Tongue (tissue), 2 donors: ENCODE measurements around the gene TMEM209. TPM values are rescaled to one million over a fixed set of nuclear protein-coding genes. Genes with fewer than 3 reads are reported as not detected.
"Not testable (repeated sequence)": the region's sequence is repeated elsewhere in the genome, so short reads cannot be mapped to it uniquely, and the experiment has no call there.

Experiments
- DNase-seq: peaks from one replicate; pipeline ENCODE4 v3.0.0-alpha.2; 2015
- total RNA-seq: library from RNA; depleted of rRNA; stranded (reverse); fragments of >200 nt; gene quantifications from one replicate; pipeline ENCODE4 v1.2.3, GENCODE V29; 2014

Gene TMEM209
- total RNA-seq, 1 donor from 2014 or later = 10.3 TPM

DNA sequence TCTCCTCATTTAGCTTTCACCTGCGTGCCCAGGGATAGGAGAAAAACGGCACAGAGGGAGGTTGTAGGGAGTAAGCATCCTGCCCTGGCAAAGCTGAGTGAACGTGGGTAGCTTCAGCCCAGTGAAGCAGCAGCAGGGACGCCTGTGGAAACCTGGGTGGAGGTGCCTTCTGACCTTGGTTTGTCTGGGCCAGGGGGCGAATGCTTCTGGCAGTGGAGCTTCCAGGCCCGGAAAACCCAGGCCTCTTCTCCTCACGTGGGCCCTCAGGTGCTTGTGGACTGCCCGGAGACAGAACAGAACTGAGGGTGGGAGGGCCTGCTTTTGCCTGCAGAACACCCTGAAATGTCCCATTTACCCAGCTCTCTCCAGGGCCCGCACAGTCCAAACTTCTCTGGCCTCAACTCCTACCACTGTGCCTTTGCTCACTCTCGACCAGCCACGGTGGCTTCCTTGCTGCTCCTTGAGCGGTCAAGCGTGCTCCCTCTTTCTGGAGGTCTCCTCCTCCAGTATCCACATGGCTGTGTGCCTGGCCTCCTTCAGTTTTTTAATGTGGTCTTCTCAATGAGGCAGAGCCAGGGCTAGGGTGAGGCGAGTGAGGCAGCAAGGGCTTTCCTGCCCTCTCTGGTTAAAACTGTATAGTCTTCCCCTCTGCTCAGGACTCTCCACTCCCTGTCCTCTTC is 62.4 kb downstream of the TMEM209 start:
- DNase-seq = no peak

DNA sequence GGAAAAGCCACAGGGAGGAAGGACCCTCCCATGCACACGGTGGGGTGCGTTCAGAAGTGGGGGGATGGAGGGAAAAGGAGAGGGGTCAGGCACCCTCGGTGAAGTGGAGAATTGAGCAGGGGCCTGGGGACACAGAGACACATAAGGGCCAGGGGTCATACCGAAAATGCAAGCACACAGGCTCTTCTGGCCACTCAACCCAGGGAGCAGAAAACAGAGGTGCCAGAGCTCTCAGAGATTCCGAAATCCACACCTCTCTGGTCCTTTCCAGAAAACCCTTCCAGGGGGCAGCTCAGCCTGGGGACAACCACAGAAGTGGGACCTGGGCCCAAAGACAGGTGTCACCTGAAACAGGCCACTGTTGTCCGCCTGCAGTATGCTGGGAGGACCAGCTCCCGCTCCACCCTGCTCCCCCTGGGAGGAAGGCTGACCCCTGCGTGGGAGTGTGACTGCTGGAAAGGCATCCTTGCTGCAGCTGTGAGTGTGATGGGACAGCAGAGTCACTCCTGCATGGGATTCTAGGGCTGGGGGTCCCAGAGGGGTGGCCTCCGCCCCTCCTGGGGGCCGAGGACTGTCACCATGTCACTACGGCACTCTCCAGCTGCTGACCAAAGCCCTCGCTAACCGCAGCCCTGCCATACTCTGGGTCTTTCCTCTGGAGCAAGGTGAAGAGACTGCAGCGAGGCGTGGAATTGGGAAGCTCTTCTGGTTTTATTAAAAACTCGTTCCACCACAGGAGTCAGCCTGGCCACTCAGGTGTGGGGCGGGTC is 63.1 kb downstream of the TMEM209 start:
- DNase-seq = no peak

DNA sequence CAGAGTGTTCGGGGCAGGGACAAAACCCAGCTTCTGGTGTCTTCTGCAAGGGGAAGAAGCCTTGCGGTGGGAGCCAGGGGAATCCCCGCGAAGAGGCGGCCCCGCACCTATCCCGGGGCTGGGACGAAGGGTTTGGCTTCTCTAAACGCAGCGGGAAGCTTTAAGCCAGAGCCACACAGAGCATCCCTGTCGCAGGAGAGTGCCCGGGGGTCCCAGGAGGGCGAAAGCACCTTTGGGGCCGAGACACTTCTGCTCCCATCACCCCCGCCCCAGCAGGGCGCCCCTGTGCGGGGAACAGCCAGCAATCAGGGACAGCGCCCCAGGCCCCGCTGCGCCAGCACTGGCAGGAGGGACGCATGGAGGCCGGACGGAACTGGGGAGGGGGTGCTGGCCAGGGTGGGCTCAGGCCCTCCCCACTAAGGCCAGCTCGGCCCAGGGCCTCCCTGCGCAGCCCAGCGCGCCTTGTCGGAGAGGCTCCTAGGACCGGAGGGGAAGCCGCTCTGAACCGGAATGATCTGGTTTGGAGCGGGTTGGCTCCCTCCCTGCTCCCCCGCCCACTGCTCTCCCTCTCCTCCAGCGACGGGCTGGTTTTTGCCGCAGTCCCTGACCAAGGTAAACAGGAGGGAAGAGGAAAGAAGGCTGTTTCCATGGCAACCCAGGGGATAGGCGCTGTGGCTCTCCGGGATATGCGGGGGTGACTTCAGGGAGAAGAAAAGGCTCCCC is 63.9 kb downstream of the TMEM209 start:
- peak; percentile 94 for DNase-seq

DNA sequence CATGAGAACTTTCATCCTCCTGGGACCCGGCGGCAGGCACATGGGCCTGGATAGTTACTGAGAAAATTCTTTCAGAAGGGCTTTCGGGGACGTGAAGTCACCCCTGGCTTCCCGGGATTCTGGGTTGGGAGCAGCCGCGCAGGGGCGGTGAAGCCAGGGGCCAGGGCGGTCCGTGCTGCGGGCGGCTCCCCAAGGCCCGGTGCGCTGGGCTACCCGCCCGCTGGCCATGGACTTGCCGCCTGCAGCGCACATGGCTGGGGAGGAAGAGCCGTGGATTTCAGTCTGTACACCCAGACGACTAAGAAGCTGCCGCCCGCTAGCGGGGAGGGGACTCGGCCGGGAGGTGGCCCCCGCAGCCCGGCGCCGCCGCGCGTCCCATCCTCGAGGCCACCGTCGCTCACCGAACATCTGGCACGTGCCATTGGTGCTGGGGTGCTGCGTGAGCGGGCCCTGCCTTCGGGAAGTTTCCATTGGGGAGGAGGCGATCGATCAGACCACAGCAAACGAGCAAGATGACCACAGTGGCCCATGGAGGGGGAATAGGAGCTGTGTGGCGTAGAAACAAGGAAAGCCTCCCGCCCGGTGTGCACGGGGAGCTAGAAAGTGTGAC is 64.5 kb downstream of the TMEM209 start:
- DNase-seq = no peak

DNA sequence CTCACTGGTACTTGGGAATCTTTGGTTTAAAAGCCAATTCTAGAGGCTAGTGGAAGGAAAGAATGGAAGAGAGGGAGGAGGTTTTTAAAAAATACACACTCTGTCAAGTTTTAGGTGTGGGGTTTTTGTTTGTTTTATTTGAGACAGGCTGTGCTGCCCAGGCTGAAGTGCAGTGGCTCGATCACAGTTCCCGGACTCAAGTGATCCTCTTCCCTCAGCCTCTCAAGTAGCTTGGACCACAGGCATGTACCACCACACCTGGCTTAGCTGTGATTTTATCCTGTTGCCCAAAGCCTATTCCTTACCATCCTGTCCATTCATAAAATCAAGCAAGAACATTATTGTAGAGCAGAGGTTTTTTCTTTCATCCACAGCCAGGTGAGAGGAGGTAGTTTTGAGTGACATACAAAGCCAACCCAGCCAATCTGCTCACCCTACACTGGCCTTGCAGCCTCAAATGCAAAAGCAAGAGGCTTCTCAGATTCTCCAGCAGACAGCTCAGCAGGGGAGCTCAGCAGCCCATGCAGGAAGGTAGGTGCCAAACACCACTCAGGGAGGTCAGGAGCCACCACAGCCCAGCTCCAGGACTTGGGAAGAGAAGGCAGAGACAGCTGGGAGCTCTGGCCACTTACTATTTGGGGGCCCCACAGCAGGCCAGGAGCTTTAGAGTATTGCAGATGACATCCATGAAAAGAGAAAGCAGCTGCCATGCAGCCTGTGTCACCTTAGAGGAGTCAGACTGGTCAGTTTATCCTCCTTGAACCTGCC is 65.8 kb downstream of the TMEM209 start:
- peak; percentile 60 for DNase-seq

DNA sequence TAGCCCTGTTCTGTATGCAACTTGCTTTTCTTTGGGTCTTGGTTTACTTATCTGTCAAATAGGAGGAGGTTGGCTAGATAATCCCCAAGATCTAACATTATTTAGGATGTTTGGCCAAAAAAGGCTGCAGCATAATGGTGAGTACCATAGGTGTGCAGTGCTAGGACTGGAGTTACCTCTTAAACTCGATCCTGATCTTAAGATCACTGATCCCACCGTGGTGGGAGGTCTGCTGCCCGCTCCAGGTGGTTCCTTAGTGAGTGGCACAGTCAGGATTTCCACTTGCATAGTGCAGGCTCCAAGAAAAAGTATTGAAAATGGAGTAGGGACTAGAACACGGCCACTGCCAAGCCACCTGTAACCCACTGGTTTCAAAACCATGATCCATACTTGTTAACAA is 68.0 kb downstream of the TMEM209 start:
- DNase-seq = no peak

DNA sequence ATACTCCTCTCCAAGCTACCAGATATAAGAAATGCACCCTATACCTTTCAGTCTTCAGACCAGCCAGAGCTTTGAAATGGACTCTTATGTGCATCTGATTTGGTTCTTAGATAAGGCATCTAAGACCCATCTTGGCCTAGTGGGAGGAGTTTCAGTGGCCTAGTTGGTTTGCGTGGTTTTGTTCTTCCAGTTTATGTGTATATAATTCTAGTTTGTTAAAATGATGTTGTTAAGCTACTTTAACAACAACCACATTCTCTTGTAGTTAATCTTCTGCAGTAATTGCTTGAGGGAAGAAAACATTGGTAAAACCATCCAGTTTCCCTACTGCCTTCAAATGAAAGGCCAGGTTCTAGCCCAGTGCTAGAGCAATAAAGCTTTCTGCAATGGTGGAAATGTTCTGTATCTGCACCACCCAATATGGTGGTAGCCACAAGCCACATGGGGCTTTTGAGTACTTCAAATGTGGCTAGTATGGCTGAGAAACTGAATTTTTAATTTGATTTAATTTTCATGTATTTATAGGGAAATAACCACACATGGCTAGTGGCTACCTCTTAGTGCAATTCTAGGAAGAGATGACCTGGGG is 68.5 kb downstream of the TMEM209 start:
- no peak for DNase-seq

DNA sequence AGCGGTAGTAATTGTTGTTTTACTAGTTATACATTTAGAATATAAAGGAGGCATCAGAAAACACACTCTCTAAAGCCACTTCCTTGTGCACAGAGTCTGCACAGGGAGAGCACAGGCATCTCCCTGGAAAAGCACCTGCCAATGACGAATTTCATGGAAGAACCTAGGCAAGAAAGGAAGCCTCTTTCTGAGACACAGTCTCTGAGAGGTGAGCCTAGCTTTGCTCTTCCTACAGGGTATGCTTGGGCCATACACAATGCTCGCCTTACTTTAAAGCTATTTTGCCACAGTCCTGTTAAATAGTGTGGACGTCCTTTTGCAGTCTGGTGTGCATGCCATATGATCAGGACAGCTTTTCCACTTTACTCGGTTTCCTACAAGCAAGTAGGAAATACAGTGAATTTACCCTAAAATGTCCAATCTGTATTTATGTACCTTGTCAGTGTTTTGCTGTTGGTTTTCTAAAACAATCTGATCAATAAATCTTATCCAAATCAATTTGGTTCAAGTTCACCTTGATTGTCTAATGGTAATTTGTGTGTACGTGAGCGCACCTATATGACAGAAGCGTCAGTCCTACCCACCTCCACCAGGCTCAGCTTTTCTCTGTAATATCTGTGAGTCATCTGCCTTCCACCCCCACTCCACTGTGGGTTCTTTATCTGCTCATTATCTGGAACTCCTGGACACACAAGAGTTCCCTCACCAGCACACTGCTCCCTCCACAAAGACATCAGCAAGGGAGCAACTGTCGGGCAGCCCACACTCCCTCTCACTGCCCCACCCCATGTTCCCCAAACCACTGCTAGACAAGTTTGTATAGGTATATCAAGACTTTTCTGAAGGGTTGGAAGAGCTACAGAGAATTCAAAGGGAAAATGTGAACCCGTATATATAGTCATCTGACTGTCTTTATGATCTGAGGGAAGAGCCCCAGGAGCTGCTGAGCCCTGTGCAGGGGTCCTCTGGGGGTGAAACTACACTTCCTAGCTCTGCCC is 69.7 kb downstream of the TMEM209 start:
- DNase-seq = no peak

DNA sequence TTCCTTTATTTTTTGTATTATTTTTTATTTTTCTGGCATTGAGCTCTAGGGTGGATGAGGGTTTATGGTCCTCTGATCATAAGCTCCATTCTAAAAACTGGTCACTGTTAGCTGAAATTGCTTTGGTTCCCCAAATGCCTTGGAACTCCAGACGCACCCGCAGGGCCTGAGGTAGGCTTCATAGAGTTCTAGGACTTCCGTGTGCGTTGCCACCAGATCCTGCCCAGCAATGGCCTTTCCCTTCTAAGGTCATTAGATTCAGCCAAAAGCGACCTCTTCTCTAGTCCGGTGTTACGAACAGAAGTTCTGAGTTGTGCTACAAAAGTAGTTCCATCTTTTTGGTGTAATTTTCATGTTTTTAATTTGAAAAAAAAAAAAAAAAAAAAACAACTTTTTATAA is 70.5 kb downstream of the TMEM209 start:
- no peak for DNase-seq

DNA sequence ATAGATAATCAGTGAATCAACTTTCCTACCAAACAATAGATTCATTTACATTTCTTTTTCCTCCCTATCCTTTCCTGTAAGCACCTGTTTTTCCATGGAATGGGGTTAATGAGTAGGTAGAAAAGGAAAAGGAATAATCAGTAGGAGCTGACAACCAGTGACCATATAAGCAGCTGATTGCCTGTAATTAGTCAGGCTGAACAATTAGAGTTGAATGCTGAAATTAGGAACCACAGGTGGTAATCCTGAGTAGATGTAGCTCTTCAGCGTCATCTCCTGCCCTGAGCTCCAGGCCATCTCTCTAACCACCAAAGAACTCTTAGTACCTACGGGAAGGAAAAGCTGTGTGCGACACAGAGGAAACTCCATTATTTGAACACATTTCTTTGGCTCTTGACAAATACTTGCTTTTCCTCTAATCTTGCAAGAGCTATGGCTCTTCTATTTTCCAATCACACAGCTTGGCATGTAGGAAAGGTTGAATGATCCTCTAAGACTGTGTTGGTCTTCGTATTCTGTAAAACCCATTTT is 71.0 kb downstream of the TMEM209 start:
- DNase-seq = no peak

DNA sequence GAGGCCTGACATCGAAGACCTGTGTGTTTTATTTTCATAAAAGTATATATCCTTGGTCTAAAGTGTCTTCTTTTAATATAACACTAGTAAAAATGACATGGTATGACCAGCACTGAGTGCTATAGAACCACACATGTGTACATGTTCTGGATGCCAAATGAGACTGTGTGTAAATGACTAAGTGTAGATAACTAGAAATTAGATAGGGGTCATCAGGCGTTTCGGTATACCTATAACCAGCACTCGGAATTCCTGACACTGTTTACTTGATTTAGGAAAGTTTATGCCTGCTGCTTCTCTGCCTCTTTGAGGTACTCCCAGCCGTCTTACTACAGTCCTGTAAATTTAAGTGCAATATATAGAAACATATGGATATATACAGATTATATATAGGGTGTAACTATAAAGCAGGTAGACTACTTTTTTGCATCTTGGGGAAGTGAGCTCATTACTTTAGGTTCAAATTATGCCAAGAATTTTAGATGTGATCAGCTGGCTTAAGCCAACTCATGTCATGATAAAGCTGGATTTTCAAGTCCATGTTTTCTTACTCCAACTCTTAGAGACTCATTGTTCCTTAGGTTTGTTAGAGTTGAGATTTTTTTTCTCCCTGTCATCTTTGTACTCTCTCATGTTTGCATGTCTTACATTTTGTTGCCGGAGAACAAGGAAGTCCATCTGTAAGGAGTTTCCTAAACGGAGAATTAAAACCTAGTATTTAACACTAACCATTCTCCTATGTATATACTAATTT is 72.0 kb downstream of the TMEM209 start:
- no peak for DNase-seq

DNA sequence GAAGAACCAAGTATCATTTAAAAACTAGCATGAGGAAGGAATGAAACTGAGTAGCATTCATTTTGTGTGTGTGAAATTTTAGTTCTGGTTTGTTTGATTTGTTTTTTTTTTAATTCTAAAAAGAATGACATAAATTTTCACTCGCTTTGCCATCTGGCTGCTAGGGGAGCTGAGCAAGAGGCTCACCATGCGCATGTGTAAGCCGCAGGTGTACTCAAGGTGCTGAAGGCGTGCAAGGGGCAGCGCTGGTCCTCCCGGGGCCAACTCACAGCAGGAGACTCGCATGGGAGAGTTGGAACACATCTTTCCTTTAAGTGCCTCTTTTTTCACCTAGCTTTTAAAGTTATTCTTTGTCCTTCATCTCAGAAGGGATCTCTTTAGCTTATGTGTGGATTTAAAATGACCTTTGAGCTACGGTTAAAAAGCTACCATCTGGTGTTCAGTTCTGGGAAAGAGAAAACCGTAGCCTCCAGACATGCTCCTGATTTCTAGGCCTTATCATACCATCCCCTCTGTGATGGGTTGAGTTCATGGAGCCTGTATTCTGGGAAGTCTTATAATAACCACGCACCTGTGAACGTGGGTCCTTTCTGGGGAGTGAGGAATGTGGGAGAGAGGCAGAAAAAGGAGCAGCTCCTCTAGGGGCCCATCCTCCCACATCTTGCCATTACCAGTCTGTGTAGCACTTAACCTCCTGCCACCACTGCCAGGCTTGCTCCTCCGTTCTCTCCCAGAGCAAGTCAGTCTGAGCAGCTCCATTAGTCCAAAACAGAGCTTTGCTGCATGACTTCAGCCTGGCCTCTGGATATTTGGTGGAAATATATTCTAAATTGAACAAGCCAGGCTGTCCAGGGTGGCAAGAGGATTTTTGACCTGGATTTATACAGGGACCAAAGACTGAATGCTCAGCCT is 73.0 kb downstream of the TMEM209 start:
- no peak for DNase-seq

DNA sequence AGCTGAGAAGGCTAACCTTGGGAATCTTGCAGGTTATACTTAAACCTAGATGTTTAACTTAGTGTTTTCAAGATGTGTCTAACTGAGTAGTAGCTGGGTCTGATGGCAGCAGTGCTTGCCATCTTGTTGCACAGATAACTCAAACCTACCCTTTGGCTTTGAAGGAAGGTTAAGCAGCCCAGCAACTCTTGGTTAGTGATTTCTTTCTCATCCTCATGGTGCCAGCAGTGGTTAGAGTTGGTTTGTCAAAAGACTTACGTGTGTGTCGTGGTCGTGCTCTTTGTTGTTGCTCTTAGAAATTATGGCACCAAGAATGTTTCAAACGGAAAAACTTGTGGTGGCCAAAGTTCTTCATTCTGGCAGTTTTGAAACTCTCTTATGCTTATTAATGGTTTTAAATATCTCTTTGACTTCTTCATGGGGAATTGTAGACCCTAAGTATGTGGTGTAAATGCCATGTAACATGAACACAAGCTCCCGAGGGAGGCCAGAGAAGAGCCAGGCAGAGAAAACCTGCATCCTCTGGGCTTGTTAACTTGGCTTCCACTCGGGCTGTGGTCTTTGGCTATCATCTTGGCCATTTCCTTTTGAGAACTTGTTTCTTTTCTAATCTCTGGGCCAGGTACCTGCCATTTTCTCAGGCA is 73.9 kb downstream of the TMEM209 start:
- no peak for DNase-seq

DNA sequence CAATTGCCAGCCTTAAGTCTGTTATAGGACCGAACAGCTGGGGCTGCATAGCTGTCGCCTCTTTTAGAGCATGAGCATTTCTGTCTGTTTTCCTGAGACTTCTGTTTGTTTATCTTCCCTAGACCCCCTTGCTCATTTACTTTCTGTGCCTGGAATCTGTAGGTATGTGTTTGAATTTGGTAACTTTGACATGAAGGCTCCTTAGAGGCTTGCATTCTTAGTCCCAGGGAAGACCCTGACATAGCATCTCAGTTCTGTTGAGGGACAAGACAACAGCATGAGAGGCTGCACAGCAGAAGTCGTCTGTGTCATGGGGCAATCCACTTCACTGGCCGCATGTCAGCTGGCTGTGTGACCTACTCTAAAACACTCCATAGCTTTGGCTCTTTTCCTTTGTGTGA is 76.2 kb downstream of the TMEM209 start:
- peak; percentile 56 for DNase-seq

DNA sequence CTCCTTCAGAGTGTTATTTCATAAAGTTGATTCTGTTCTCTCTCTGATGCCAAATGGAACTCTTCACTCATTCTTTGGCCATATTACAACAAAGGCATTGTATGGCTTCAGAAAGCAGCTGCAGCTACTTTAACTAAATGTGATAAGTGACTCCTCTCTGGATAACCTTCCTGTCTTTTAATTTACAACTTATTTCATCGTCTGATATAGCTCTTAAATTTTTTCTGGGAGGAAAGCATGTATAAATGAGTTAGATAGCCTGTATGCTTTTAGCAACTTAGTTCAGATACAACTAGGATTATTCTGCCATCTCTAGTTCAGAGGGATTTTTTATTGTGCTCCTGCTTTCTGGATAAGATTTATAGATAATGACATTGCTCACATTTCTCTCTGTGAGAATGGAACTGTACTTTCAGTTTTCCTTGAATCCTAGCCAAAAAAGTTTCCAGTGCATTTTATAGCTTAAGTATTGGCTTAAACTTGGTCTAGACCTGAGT is 77.3 kb downstream of the TMEM209 start:
- DNase-seq = peak; percentile 86

DNA sequence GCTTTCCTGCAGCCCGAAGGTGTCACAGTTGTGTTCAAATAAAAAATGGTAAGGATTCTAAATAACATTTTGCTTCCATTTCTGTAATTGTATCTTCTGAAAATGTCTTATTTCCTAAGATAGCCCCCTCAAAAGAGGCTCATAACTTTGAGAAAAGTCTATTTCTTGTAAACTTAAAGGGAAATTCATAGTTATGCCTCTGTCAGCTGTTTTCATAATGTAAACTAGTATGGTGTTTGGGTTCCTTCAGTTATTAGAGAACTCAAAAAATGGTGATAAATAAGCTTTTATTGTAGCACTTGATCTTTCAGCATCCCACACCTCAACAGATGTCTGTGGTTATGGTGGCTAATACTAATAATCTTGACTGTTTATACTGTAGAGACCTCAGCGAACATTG is 77.8 kb downstream of the TMEM209 start:
- DNase-seq = no peak

DNA sequence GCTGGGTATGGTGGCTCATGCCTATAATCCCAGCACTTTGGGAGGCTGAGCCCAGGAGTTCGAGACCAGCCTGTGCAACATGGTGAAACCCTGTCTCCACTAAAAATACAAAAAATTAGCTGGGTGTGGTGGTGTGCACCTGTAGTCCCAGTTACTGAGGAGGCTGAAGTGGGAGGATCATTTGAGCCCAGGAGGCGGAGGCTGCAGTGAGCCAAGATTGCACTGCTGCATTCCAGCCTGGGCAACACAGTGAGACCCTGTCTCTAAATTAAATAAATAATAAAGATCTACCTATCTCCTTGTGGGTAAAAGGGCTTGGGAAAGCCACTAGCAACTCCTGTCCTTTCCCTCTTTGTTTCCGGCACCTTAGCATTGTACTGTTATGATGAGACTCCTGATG is 78.4 kb downstream of the TMEM209 start:
- DNase-seq = not testable (repeated sequence)
